EH (cell line): ENCODE data around the gene PLEKHA4.
"Not testable (repeated sequence)": the region's sequence is repeated elsewhere in the genome, so short reads cannot be mapped to it uniquely, and the experiment has no call there.

Experiments used
- DNase-seq: peaks from one replicate; pipeline ENCODE4 v3.0.0-alpha.2; 2015; ENCODE audit warnings: low read depth

PLEKHA4 gene

GRCh38 chr19:48796298-48797083 lies 71.9 kb downstream of the PLEKHA4 start:
- DNase-seq = no peak

GRCh38 chr19:48795685-48796070 lies 72.7 kb downstream of the PLEKHA4 start:
- no peak for DNase-seq

GRCh38 chr19:48795055-48795684 lies 73.2 kb downstream of the PLEKHA4 start:
- peak; percentile 95 for DNase-seq

- no peak for DNase-seq
These were observed 74.1 kb downstream of the PLEKHA4 start for GRCh38 chr19:48794291-48794690.

GRCh38 chr19:48793271-48793670 lies 75.1 kb downstream of the PLEKHA4 start:
- DNase-seq = no peak

- DNase-seq = not testable (repeated sequence)
These were observed 81.1 kb downstream of the PLEKHA4 start for GRCh38 chr19:48787331-48787730.
